SU-DHL-6 (cell line): Measurements from ENCODE around the gene ASB15.

ENCODE experiments used
- H2AFZ ChIP-seq: fragments of 200-600 bp; sonication (generic); 2 replicates; pipeline ENCODE4 v1.6.1; 2014; ENCODE audit warnings: low read depth, mild to moderate bottlenecking, moderate library complexity, mixed read lengths, antibody characterized with exemption, low read length; ENCODE audit not compliant: severe bottlenecking
- H3F3A ChIP-seq: fragments of 200-600 bp; shearing (Covaris generic); 2 replicates; pipeline ENCODE4 v1.6.0; 2016; ENCODE audit warnings: antibody characterized with exemption, mild to moderate bottlenecking; ENCODE audit not compliant: insufficient read depth
- H3K27ac ChIP-seq: fragments of 200-600 bp; sonication (generic); 2 replicates; pipeline ENCODE4 v1.5.1; 2016; ENCODE audit warnings: low read depth, mild to moderate bottlenecking, low read length, moderate library complexity, mixed read lengths
- H3K27me3 ChIP-seq: fragments of 200-600 bp; sonication (generic), shearing (Covaris generic); 2 replicates; pipeline ENCODE4 v1.6.0; 2014; ENCODE audit warnings: mild to moderate bottlenecking, low read length
- H3K36me3 ChIP-seq: fragments of 200-600 bp; sonication (generic); 2 replicates; pipeline ENCODE4 v1.6.1; 2014; ENCODE audit warnings: mild to moderate bottlenecking, low read length, mixed read lengths
- H3K4me2 ChIP-seq: fragments of 300-600, 200-600 bp; shearing (Covaris generic), sonication (generic); 2 replicates; pipeline ENCODE4 v1.6.0; 2014; ENCODE audit warnings: low read length, low read depth, mild to moderate bottlenecking; ENCODE audit not compliant: poor library complexity, severe bottlenecking
- H3K4me3 ChIP-seq: fragments of 200-600 bp; sonication (generic); 2 replicates; pipeline ENCODE4 v1.5.1; 2014; ENCODE audit warnings: antibody characterized with exemption, low read length, mild to moderate bottlenecking, mixed read lengths; ENCODE audit not compliant: insufficient read depth, poor library complexity, severe bottlenecking
- H3K79me2 ChIP-seq: fragments of 200-600 bp; sonication (generic); 2 replicates; pipeline ENCODE4 v1.6.1; 2014; ENCODE audit warnings: mild to moderate bottlenecking, low read length, moderate library complexity; ENCODE audit not compliant: insufficient read depth
- H3K9ac ChIP-seq: fragments of 200-600 bp; sonication (generic); 2 replicates; pipeline ENCODE4 v1.7.0; 2014; ENCODE audit warnings: mild to moderate bottlenecking, low read length
- H3K9me2 ChIP-seq: fragments of 200-600 bp; sonication (generic); replicated peaks from 2 replicates; pipeline ENCODE4 v1.6.1; 2014; ENCODE audit warnings: low read length; ENCODE audit not compliant: insufficient read depth
- H3K9me3 ChIP-seq: fragments of 200-600 bp; sonication (generic); 2 replicates; pipeline ENCODE4 v1.6.1; 2014; ENCODE audit warnings: low read length, mixed read lengths; ENCODE audit not compliant: insufficient read depth
- H4K20me1 ChIP-seq: fragments of 200-600 bp; sonication (generic); 2 replicates; pipeline ENCODE4 v1.6.1; 2014; ENCODE audit warnings: low read depth, mild to moderate bottlenecking, antibody characterized with exemption, low read length, moderate library complexity, mixed read lengths
- CTCF ChIP-seq: fragments of 200-600 bp; sonication (generic); IDR thresholded peaks from one replicate; pipeline ENCODE4 v1.5.1; 2017; ENCODE audit warnings: antibody characterized with exemption, mild to moderate bottlenecking, low read length, moderate library complexity; ENCODE audit not compliant: insufficient read depth, poor library complexity, severe bottlenecking
- EZH2phosphoT487 ChIP-seq: fragments of 200-600 bp; sonication (generic), shearing (Covaris generic); conservative IDR thresholded peaks from 2 replicates; pipeline ENCODE4 v1.6.1; 2018; ENCODE audit warnings: mild to moderate bottlenecking, antibody characterized with exemption, low read length, moderate library complexity, mixed read lengths

The ASB15 gene

GRCh38 chr7:123673137-123673732, 71.6 kb downstream of the ASB15 start:
- Histone ChIP-seq H3K9me2 (no peaks in the 10 kb centered on the region), H3K4me3 (no peak overlapping the region), H3K9me3 (no peaks in the 10 kb centered on the region), H3F3A (no peaks in the 10 kb centered on the region), H3K27ac (no peak overlapping the region), H3K27me3 (no peaks in the 10 kb centered on the region), H4K20me1 (no peaks in the 10 kb centered on the region), H2AFZ (no peak overlapping the region), H3K79me2 (no peaks in the 10 kb centered on the region), H3K9ac (no peak overlapping the region), H3K4me2 (no peak overlapping the region), H3K36me3 (no peaks in the 10 kb centered on the region)
- TF ChIP-seq EZH2phosphoT487 (no peak), CTCF (no peak)

GRCh38 chr7:123673752-123674398, 72.3 kb downstream of the ASB15 start:
- no peaks in the 10 kb centered on the region for H3K36me3 ChIP-seq
- H3K27me3 ChIP-seq, result no peaks in the 10 kb centered on the region
- no peaks in the 10 kb centered on the region for H4K20me1 ChIP-seq
- H3K79me2 ChIP-seq, result no peaks in the 10 kb centered on the region
- no peaks in the 10 kb centered on the region for H3F3A ChIP-seq
- H3K9me2 ChIP-seq, result no peaks in the 10 kb centered on the region
- H3K4me2 ChIP-seq, result no peak overlapping the region
- no peak overlapping the region for H3K9ac ChIP-seq
- H2AFZ ChIP-seq, result no peak overlapping the region
- no peaks in the 10 kb centered on the region for H3K9me3 ChIP-seq
- no peak overlapping the region for H3K27ac ChIP-seq
- no peak overlapping the region for H3K4me3 ChIP-seq
- TF ChIP-seq CTCF (no peak), EZH2phosphoT487 (no peak)

GRCh38 chr7:123674399-123675180, 73.0 kb downstream of the ASB15 start:
- H3K79me2 ChIP-seq, result no peaks in the 10 kb centered on the region
- no peaks in the 10 kb centered on the region for H3K9me3 ChIP-seq
- H3K9me2 ChIP-seq, result no peaks in the 10 kb centered on the region
- no peak overlapping the region for H3K4me2 ChIP-seq
- H3K36me3 ChIP-seq, result no peaks in the 10 kb centered on the region
- H3K9ac ChIP-seq, result no peak overlapping the region
- no peaks in the 10 kb centered on the region for H4K20me1 ChIP-seq
- no peaks in the 10 kb centered on the region for H3F3A ChIP-seq
- H2AFZ ChIP-seq, result no peak overlapping the region
- H3K27me3 ChIP-seq, result no peaks in the 10 kb centered on the region
- H3K27ac ChIP-seq, result no peak overlapping the region
- TF ChIP-seq CTCF (no peak), EZH2phosphoT487 (no peak)
- no peak overlapping the region for H3K4me3 ChIP-seq
